Mucosa of rectum (tissue), 2 donors: Measurements from ENCODE around the gene SEMA6D.

Source experiments
- H3K27ac ChIP-seq, 2 donors: one replicate each; pipeline ENCODE4 v1.7.0; 2013; ENCODE audit warnings: inconsistent platforms in 2 of 2, low read depth in 2 of 2, low read length in 2 of 2
- H3K27me3 ChIP-seq, 2 donors: one replicate each; pipeline ENCODE4 v1.7.0; 2013; ENCODE audit warnings: low read length in 2 of 2; ENCODE audit not compliant: control insufficient read depth in 2 of 2, insufficient read depth in 2 of 2
- H3K36me3 ChIP-seq, 2 donors: one replicate each; pipeline ENCODE4 v1.7.0; 2013; ENCODE audit warnings: low read length in 2 of 2; ENCODE audit not compliant: control insufficient read depth in 2 of 2, insufficient read depth in 2 of 2
- H3K4me1 ChIP-seq, 2 donors: one replicate each; pipeline ENCODE4 v1.7.0; 2013; ENCODE audit warnings: low read length in 2 of 2, mild to moderate bottlenecking in 1 of 2; ENCODE audit not compliant: control insufficient read depth in 2 of 2, insufficient read depth in 2 of 2
- H3K4me3 ChIP-seq, 2 donors: one replicate each; pipeline ENCODE4 v1.7.0; 2013; ENCODE audit warnings: low read length in 2 of 2
- H3K9ac ChIP-seq, 2 donors: one replicate each; pipeline ENCODE4 v1.7.0; 2013; ENCODE audit warnings: low read length in 2 of 2, low read depth in 1 of 2, mild to moderate bottlenecking in 1 of 2
- H3K9me3 ChIP-seq, 2 donors: one replicate each; pipeline ENCODE4 v1.7.0; 2013; ENCODE audit warnings: low read length in 2 of 2; ENCODE audit not compliant: control insufficient read depth in 2 of 2
- donor health status: healthy.
- donor health status: Normal muscosa, but diverticular disease.

The SEMA6D gene

GRCh38 chr15:47689660-47690059 lies 27.6 kb upstream of the SEMA6D start:
- H3K4me3 ChIP-seq: no peak overlapping the region
- no peaks in the 10 kb centered on the region for H3K27me3 ChIP-seq
- H3K9me3 ChIP-seq: no peaks in the 10 kb centered on the region
- no peak overlapping the region for H3K27ac ChIP-seq
- no peak overlapping the region for H3K9ac ChIP-seq
- H3K4me1 ChIP-seq: no peaks in the 10 kb centered on the region
- no peaks in the 10 kb centered on the region for H3K36me3 ChIP-seq

GRCh38 chr15:47691882-47692281 lies 25.4 kb upstream of the SEMA6D start:
- Histone ChIP-seq H3K27ac (no peak overlapping the region), H3K36me3 (no peaks in the 10 kb centered on the region), H3K27me3 (no peaks in the 10 kb centered on the region), H3K4me1 (no peaks in the 10 kb centered on the region), H3K4me3 (no peak overlapping the region), H3K9ac (no peak overlapping the region), H3K9me3 (no peaks in the 10 kb centered on the region)

GRCh38 chr15:47696351-47696750 lies 21.0 kb upstream of the SEMA6D start:
- no peaks in the 10 kb centered on the region for H3K36me3 ChIP-seq
- H3K27me3 ChIP-seq: no peaks in the 10 kb centered on the region
- H3K9me3 ChIP-seq: no peaks in the 10 kb centered on the region
- H3K9ac ChIP-seq: no peak overlapping the region
- H3K4me1 ChIP-seq: no peaks in the 10 kb centered on the region
- H3K4me3 ChIP-seq: no peak overlapping the region
- no peak overlapping the region for H3K27ac ChIP-seq

- no peak overlapping the region for H3K9ac ChIP-seq
- H3K36me3 ChIP-seq: no peaks in the 10 kb centered on the region
Measured at GRCh38 chr15:47705281-47705997, 11.9 kb upstream of the SEMA6D start.

DNA sequence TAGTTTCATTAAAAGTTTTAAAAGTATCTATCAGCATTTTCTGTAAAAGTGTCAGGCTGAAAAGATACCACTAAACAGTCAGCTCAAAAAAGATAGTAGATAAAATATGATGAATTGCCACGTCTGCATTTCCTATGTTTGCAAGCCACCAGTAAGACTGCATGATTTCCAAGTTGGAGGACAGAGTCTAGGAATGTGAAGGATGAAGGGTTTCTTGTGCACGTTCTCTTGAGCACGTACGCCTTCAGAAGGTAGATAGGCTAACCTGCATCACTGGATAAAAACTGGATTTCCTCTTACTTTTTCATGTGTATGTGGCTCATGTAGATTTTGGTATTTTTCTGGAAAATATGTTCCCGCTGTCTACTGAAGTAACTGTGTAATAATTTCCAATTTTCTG lies 9.9 kb upstream of the SEMA6D start:
- no peak overlapping the region for H3K9ac ChIP-seq
- H3K4me3 ChIP-seq: peak overlapping the region in 1 of 2 donors; percentile 27
- no peaks in the 10 kb centered on the region for H3K36me3 ChIP-seq
- H3K27me3 ChIP-seq: no peaks in the 10 kb centered on the region
- peaks cover 12 to 40% of the 10 kb centered on the region in 2 donors for H3K4me1 ChIP-seq
- H3K27ac ChIP-seq: peak overlapping the region; percentile 80 to 83
- H3K9me3 ChIP-seq: no peaks in the 10 kb centered on the region

More at GRCh38 chr15:47705281-47705997, 11.9 kb upstream of the SEMA6D start:
- H3K9me3 ChIP-seq: no peaks in the 10 kb centered on the region
- H3K27me3 ChIP-seq: no peaks in the 10 kb centered on the region
- H3K4me3 ChIP-seq: peak overlapping the region; percentile 1 to 10
- H3K4me1 ChIP-seq: peaks cover 12 to 40% of the 10 kb centered on the region in 2 donors
- H3K27ac ChIP-seq: peak overlapping the region; percentile 52 to 80

DNA sequence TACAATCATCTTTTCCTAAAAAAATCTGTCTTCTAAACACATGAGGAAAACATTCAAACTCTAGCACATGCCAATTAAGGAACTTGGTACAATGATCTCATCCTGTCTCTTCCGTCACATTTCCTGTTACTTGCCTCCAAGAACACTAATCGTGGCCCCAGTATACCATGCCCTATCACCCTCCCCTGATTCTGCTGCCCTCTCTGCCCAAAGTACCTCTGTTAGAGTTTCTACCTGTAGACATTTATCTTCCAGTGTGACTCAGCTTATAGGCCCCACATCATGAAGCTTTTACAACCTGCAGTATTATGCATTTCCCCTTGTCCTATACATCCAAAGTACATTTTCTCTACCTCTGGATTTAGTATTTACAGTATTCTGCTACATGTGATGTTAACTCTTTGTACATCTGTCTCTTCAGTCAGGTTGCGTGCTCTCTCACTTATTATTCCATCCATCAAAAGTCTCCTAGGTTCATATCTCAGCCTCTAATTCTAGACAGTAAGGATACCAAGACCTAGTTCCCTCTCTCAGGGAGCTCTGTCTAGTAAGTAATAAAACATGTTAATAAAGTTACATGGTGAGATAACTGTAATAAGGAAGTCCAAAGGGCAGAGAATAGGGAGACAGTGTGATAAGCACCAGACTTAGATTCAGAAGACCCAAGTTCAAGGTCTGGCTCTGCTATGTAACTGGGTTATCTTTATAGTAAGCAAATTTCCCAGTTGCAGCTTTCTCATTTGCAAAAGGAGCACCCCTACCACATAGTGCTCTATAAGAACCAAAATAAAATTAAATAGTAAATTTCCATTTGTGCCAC lies 8.9 kb upstream of the SEMA6D start:
- Histone ChIP-seq H3K27ac (peak overlapping the region; percentile 80 to 83), H3K4me3 (peak overlapping the region; percentile 12 to 27), H3K4me1 (peaks cover 12 to 40% of the 10 kb centered on the region in 2 donors), H3K36me3 (no peaks in the 10 kb centered on the region), H3K9ac (no peak overlapping the region), H3K27me3 (no peaks in the 10 kb centered on the region), H3K9me3 (no peaks in the 10 kb centered on the region)

DNA sequence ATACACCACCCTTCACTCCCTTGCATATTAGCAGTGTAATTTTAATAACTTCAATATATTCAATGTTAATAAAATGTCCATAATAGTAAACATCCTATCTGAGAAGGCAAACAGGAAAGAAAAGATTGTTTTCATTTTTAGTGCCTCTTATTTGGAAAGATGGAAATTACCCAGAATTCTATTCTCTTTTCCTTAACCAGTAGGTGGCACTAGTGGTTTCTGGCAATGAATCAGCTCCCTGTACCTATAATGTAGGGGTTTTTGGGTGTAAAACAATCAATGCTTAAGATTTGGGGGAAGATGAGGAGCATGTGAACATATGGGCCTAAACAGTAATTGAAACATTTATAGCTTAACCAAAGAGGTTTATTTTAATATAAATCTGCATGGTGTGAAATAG lies 5.7 kb upstream of the SEMA6D start:
- Histone ChIP-seq H3K27ac (no peak overlapping the region), H3K27me3 (peaks cover 0 to 4% of the 10 kb centered on the region in 2 donors), H3K9me3 (no peaks in the 10 kb centered on the region), H3K36me3 (no peaks in the 10 kb centered on the region), H3K9ac (no peak overlapping the region), H3K4me3 (no peak overlapping the region), H3K4me1 (peaks cover 12 to 28% of the 10 kb centered on the region in 2 donors)

GRCh38 chr15:47715402-47715801 lies 1.9 kb upstream of the SEMA6D start:
- Histone ChIP-seq H3K4me3 (no peak overlapping the region), H3K4me1 (peaks cover 7 to 8% of the 10 kb centered on the region in 2 donors), H3K27ac (no peak overlapping the region), H3K27me3 (peaks cover 0 to 4% of the 10 kb centered on the region in 2 donors), H3K36me3 (no peaks in the 10 kb centered on the region), H3K9ac (no peak overlapping the region), H3K9me3 (no peaks in the 10 kb centered on the region)

- peaks cover 0 to 4% of the 10 kb centered on the region in 2 donors for H3K27me3 ChIP-seq
- H3K9me3 ChIP-seq: no peaks in the 10 kb centered on the region
- H3K36me3 ChIP-seq: no peaks in the 10 kb centered on the region
- peak overlapping the region in 1 of 2 donors; percentile 24 for H3K9ac ChIP-seq
- H3K4me3 ChIP-seq: no peak overlapping the region
- H3K27ac ChIP-seq: peak overlapping the region in 1 of 2 donors; percentile 32
- H3K4me1 ChIP-seq: peaks cover 7 to 11% of the 10 kb centered on the region in 2 donors
Measured at GRCh38 chr15:47715856-47716445, 1.4 kb upstream of the SEMA6D start.

- Histone ChIP-seq H3K36me3 (no peaks in the 10 kb centered on the region), H3K9me3 (no peaks in the 10 kb centered on the region), H3K4me1 (peaks cover 7 to 11% of the 10 kb centered on the region in 2 donors), H3K4me3 (peak overlapping the region in 1 of 2 donors; percentile 79), H3K27me3 (peaks cover 0 to 4% of the 10 kb centered on the region in 2 donors), H3K9ac (peak overlapping the region; percentile 24 to 68), H3K27ac (peak overlapping the region in 1 of 2 donors; percentile 69)
Measured at GRCh38 chr15:47716516-47716915, 789 bp upstream of the SEMA6D start.
